HG02973 (cell line): Measurements from ENCODE around the gene ARMC3.
"Not testable (repeated sequence)": the region's sequence is repeated elsewhere in the genome, so short reads cannot be mapped to it uniquely, and the experiment has no call there.

Source experiments
- ATAC-seq: cut with Tn5 transposase; IDR thresholded peaks from one replicate; pipeline ENCODE4 v1.9.1; 2021; ENCODE audit warnings: moderate library complexity; ENCODE audit not compliant: unreplicated experiment

Gene ARMC3

DNA sequence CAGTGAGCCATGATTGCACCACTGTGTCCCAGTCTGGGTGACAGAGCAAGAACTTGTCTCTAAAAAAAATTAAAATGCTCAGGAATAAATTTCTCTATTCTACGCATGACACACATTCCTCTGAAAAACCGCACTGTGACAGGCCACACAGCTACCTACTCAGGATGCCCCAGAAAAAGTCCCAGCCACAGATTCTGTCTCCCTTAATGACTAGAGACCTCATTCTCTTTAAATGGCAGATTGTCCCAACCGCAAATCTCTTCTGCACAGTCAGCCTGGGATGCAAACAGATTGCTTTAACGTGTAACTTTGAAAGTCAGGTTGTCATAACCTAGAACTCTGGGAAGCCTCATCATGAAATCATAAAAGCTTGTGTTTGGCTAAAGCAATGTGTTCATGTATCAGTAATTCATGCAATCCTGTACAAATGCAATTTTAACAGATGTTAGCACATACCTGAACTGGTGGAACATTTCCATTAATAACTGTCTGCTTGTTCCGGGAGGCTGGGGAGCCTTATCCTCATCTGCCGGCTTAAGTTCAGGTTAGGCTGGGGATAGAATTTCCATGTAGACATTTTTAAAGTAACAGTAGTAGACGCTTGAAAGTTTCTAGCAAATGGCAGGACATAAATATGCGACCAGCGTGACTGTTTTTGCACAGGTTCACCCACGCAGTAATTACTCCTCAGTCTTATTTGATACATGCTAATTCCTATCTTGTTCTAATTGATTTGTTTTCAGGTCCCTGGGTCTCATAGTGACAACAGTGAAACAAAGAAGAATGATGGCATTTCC, 141.4 kb downstream of the ARMC3 start:
- no peak for ATAC-seq

DNA sequence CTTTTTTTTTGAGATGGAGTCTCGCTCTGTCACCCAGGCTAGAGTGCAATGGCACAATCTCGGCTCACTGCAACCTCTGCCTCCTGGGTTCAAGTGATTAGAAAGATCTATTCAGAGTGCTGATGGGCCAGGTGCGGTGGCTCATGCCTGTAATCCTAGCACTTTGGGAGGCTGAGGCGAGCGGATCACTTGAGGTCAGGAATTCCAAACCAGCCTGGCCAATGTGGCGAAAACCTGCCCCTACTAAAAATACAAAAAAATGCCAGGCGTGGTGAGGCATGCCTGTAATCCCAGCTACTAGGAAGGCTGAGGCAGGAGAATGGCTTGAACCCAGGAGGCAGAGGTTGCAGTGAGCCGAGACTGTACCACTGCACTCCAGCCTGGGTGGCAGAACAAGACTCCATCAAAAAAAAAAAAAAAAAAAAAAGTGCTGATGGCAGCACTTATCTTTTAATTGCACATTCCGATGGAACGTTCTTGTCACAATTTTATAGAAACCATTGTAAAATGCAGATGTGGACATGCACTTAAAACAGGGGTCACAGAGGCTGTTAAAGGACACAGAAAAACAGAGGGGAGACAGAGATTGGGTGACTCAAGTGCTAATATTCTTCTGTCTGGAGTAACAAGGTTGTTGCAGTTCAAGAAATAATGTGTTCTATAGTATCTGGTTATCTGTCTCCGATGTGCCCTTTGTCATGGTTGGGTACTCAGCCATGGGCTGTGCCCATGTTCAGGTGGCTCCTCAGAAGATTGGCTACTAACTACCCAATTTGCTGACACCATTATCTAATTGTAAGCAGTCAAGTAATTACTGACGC, 142.4 kb downstream of the ARMC3 start:
- ATAC-seq, result not testable (repeated sequence)

DNA sequence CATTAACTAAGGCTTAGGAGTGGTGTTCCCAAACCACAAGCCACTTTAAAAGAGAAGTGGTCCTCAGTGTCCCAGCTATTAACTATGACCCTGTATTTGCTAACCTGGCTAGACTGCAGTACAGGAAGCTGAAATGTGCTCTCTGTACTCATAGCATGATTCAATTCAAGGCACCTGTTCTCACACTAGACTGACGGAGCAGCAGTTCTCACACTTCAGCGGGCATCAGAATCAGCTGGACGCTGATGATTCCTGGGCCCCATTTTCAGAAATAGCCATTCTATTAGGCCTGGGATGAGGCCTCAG, 143.0 kb downstream of the ARMC3 start:
- ATAC-seq, result no peak

- not testable (repeated sequence) for ATAC-seq
Observed at GRCh38 chr10:23072593-23072992, 144.7 kb downstream of the ARMC3 start.

- ATAC-seq, result no peak
Observed at GRCh38 chr10:23073527-23073926, 145.7 kb downstream of the ARMC3 start.

DNA sequence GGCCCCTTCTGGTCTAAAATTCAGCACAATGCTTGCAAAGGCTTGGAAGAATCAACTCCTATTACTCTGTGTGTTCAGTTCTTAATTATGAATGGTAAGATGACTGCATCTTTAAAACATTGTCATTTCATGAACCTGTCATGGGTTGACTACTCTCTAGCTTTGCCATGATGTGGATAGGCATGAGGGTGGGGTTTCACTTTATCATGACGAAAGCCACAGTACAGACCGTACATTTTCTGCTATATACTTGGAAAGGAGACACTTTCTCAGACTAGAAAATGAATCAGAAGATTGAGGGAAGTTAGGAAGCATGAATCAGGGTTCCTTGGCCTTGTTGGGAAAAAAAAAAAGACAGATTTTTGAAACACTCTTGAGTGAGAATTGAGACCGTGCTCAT, 147.8 kb downstream of the ARMC3 start:
- ATAC-seq, result no peak

DNA sequence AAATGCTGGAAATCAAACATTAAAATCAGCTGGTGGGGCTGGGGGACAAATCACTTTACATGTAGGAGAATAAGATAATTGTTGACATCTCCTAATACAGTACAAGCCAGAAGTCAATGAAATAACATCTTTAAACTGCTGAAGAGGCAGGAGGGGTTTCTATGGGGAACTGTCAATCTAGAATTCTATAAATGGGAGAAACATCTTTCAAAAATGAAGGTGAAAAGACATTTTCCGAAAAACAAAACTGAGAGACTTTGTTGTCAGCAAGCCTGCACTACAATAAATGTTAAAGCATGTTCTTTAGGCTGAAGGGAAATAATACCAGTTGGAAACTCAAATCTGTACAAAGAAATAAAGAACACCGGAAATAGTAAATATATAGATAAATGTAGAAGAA, 150.3 kb downstream of the ARMC3 start:
- no peak for ATAC-seq

GRCh38 chr10:23079700-23080099, 151.8 kb downstream of the ARMC3 start:
- no peak for ATAC-seq

DNA sequence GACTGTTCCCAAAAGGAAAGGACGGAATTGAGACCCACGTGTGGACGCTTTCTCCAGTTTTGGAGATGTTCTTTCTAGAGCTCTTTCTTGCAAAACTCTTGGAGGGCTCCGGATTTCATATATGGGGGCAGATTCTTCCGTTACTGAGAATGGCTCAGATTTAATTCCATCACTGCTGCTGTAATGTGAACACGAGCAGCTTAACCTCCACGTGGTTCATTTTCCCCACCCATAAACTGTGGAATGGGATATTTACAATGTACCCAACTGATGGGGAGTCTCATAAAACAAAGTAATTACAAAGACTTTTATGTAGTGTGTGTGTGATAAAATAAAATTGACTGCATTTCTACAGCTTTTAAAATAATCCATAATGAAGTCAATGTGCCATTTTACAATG, 152.4 kb downstream of the ARMC3 start:
- ATAC-seq, result no peak

- no peak for ATAC-seq
Observed at GRCh38 chr10:23081221-23081750, 153.4 kb downstream of the ARMC3 start.

GRCh38 chr10:23081891-23082290, 154.0 kb downstream of the ARMC3 start:
- no peak for ATAC-seq
